Fibroblast of lung (primary cell): ENCODE results near the gene ITPR1.

Experiments used
- CTCF ChIP-seq, 2 donors: IDR thresholded peaks in 1 of 2; conservative IDR thresholded peaks in 1 of 2; 1 replicate in 1 of 2; 2 replicates in 1 of 2; pipeline ENCODE4 v1.5.1; 2011 to 2012; ENCODE audit warnings: low read length in 2 of 2, control low read depth in 1 of 2, inconsistent platforms in 1 of 2, low read depth in 1 of 2, mild to moderate bottlenecking in 1 of 2
- EZH2 ChIP-seq: IDR thresholded peaks from 2 replicates; pipeline ENCODE4 v1.5.1; 2012; ENCODE audit warnings: low read length, control low read depth, mild to moderate bottlenecking; ENCODE audit errors: missing control alignments

GRCh38 chr3:4740397-4741105, 247.4 kb downstream of the ITPR1 start:
- TF ChIP-seq CTCF (conservative IDR thresholded peaks at IDR 0.05 in 1 of 2, IDR thresholded peaks at IDR 0.05 in 1 of 2; ENCODE audit: low read depth in 1 of 2, low read length in 2 of 2) (no peak), EZH2 (no peak)
